Fibroblast of skin of abdomen (primary cell): ENCODE data around the gene BCL2A1.
"Not testable (repeated sequence)": the region's sequence is repeated elsewhere in the genome, so short reads cannot be mapped to it uniquely, and the experiment has no call there.

Experiments used
- DNase-seq: peaks from one replicate; pipeline ENCODE4 v3.0.0-alpha.2; 2013

The BCL2A1 gene

DNA sequence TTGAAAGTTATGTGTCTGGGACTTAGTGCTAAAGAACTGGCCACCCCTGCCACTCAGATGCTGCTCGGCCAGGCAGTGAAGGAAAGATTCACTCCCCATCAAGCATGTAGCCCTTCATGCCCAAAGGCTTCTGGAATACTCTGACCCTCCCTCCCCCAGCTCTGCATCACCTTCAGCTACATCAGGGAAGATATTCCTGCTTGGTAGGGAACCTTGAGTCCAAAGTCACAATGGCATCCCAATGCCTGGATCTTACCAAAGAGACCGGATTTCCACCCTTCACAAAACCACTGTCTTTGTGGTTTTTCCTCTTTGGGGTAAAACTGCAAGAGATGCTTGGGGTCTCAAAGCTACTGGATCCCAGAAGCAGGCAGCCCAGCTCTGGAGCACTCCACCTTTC is 18.2 kb upstream of the BCL2A1 start:
- no peak for DNase-seq

DNA sequence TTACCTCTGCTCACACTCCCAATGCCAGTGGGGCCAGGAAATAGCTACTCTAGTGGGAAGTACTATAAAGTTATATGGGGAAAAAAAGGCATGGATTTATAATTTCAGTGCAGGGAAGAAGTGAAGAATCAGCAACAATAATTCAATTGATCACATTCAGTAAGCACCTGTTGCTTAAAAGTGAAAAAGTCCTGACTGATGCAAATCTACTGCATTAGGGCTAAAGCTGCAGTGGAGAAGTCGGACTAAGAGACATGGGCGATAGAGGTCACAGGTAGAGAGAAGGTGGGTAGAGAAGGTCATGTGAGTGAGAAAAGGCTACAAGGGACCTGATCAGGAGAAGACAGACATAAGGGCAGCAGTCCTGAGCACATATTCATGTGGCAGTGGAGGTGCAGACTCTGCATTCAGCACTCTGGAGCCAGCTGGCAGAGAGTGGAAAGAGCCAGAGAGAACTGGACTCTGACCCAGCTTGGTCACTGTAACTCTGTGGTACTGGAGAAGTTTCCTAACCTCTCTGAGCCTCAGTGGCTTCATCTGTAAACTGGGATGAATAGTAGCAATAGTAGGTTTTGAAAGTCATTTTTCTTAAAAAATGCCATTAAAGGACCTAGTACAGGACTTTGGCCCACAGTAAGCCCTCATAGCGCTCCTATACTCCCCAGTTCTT is 17.6 kb upstream of the BCL2A1 start:
- no peak for DNase-seq

DNA sequence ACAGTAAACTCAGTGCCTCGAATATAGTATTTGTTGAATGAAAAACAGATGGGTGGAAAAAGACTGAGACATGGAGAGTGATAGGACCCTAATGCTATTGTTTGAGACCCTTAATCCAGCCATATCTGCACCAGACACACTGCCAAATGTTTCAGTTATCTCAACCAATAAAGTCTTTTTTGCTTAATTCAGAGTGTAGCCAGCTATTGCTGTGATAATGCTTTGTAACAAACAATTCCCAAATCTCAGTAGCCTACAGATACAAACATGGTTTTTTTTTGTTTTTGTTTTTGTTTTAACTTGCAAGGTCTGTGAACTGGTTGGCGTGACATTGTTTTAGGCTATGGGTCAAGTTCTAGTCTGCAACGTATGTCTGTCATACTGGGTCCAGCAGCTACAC is 17.0 kb upstream of the BCL2A1 start:
- no peak for DNase-seq

DNA sequence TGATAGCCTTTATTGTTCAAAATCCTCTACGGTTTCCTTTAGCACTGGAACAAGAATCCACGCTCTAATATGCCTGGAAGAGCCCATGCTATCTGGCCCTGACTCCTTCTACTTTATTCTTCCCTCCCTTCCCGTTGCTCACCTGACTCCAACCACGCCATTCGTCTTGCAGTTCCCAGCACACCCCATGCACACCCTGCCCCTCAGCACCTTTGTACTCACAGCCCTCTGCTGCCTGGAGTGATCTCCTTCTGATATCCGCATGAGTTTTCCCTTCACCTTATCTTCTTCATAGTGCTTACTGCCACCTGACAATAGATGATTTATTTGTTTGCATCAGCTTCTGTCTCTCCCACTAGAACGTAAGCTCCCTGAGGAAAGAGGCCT is 16.6 kb upstream of the BCL2A1 start:
- DNase-seq: no peak

DNA sequence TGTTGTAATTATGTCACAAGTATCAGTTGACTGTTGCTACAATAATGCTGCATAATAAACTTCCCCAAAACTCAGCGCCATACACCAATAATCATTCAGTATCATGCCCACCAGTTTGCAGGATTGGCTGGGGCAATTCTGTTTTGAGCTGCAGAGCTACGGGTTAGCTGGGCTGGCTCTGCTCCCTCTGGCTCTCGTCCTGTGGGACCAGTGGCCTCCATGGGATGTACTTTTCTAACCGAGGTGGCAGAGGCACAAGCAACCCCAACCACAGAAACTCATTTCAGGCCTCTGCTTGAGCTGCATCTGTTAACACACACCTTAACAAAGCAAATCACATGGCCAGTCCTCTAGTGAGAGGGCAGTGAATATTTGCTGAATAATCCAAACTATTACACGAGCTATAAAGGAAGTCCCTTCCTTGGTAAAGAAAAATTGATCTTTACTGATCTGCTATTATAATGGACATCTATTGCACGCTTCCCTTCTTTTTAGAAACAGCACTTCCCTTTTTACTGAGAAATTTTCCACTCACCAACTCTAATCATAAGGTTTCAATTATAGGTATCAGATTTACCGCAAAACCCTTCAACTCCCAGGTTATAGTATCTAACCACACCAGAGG is 10.9 kb upstream of the BCL2A1 start:
- no peak for DNase-seq

DNA sequence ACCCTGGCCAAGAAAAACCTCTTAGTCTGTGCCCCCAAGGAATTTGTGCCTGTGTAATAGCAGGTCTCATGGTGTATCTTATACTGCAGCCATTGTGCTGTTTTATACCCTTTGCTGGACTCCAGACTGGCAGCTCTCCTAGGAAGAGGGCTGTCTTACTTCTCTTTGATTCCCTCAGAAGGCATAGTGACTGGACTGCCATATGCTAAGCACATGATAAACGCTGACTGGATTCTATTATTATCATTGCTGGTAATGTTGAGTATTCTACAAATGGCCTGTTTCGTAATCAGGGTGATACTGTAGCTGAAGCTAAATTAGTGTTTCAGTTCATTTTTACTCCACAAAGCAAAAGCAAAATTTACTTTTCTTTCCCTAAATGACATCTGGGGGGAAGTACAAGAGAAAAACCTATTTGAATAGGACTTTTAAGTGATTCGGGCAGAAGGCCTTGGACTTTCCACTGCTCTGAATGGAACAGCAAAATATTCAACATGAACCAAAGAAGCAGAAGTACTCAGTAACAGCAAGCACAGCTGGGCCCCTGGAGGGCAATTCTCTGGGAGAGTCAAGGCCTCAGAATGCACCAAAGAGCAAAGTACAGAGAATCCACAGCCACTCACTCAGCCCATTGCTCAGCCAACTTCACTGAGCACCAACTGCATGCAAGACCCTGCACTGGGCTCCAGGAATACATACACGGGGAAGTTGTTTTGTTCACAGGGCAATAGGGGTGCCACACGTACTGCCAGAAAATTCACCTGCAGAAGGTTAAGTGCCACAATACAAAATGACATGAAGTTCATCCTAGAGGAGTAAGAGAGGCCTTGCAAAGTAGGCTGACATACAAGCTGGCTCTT is 7.9 kb upstream of the BCL2A1 start:
- peak; percentile 71 for DNase-seq

DNA sequence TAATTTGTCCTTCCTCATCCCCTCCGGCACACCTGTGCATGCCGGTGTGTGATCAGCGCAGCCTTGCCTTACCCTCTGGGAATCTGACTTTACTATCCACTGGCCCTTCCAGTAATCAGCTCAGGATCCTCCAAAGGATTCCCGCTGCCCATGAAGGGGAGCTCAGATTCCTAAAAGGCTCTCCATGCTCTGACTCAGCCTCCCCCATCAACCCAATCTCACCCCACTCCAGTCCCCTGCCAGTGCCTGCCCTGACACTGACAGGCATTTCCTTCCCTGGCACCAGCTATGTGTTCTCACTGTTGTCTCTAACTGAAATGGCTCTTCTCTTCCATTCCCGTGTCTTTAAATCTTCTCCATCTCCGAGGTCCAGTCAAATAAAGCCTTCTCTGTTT is 7.3 kb upstream of the BCL2A1 start:
- DNase-seq: no peak

DNA sequence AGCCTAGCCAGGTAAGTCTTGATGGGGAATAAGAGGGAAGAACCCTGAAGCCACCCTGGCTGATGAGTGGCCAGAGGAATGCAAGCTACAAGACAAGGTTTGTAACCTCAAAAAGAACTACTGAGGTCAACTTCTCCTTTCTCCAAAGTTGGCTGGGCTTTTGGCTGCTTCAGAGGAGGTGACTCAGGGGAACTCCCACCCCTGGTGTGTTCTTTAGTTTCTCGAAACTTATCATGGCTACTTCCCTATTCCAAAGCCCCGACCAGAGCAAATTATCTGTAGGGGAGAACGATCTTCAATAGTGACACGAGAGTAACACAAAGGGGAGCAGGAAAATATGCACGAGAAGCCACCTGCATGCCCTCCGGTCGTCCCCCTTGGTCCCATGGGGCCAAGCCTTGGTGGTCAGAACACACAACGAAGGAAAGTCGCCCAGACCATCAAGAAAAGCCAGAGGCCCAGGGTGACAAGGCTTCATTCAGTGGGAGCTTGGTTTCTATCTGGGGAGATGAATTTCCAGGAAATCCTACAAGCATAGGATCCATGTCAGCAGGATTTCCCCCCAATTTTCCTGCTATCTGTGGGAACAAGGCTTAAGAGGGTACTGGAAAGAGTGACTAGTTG is 6.5 kb upstream of the BCL2A1 start:
- no peak for DNase-seq

DNA sequence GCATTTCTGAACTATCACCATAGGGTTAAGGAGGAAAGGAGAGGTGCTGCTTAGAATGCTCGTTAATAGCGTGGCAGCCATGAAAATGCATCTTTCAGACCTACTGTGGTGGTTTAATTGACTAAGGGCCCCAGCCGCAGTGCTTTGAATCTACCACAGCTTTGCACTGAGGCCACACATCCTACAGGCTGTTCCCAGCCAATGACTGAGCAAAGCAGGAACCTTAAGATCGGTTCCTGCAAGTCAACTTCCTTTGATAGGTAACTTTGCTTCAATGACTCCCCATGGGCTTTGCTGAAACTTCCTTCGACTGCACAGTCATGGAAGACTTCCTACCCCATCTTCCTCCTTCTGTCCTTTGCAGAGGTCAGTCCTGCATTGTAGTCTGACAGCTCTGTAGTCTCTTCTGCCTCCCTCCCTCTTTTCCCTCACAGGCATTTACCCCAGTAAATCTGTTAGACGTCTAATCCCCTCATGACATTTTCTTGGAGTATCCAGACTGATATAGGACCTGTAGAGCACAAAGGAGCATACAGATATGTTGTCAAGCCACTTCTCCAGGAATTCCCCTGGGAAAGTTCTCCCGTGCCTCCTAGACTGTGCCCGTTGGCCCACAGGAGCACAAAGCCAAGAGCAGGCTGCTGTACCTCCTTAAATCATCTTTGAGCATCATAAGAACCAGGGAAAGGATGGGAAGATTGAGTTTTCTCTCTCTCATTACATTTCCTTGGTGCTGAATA is 2.6 kb upstream of the BCL2A1 start:
- DNase-seq: no peak

DNA sequence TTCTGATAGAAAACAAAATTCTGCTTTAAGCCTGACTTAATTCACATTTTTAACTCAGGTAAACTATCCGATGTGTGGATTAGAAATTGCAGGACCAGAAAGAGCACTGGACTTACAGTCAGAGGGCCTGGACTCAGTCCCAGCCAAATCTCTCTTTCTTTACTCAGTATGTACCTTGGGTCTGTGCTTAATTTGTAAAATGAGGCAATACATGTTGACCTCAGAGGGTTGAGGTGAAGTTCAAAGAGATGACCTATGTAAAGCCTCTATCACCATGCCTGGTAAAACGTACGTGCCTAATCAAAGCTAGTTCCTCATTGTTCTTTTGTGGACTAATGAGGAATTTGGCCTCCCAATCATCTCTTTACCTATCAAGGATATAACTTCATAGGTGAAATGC is 1.9 kb upstream of the BCL2A1 start:
- no peak for DNase-seq

DNA sequence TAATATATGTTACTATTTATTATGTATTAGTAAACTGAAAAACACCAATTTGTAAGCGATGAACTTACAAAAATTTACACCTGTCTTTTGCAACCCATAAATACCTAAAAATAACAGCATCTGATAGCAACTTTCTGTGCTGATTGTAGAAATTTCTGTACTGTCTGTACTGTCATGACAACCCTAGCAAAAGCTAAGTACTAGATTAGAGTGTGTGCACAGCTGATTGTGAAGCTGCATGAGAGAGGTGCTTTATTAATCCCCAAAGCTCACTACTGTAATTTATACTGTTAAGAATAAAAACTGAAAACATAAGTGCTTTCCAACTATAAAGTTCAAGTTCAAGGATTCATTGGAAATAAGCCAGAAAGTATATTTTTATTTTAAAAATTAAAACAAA is 815 bp downstream of the BCL2A1 start:
- DNase-seq: no peak

DNA sequence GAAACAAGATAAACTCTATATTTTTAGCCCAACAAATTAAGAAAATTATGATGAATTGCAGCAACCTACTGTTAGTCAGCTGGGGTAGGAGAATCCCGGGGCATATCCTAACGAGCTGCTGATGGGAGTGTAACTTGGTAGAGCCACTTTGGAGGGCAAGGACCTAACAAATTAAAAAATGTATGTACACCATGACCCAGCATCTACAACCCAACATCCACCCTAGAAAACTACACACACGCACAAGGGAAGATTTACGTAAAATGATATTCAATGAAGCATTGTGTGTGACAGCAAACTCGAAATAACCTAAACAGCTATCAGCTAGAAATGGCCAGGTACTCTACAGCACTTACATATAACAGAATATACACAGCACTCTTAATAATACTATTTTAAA is 1.9 kb downstream of the BCL2A1 start:
- no peak for DNase-seq

DNA sequence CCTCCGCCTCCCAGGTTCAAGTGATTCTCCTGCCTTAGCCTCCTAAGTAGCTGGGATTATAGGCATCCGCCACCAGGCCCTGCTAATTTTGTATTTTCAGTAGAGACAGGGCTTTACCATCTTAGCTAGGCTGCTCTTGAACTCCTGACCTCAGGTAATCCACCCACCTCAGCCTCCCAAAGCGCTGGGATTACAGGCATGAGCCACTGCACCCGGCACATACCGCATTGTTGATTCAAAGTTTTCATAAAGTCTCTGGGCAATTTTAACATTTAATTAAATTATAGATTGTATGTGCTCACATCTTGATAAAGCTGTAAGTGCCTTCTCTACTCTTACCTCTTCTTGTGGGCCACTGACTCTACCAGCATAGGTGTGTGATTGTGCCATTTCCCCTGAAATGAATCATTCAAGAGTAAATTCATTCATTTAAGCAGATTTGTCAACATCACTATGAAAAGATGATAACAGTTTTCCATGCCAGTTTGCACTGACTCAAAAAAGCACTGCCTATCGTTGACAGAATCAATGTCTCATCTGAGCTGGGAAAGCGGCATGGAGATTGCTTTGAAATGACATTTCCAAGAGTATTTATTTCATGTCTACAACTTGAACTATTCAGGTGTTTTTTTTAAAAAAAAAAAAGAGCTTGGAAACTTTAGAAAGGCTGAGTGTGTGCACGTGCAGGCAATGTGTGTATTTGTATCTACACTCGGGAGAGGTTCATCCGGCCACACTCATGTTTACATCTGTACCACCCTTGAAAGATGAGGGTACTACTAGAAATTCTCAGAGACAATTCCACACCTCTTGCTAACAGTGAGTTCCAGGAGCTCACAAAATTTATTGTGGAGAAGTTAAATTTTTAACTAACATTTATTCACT is 3.5 kb downstream of the BCL2A1 start:
- no peak for DNase-seq

DNA sequence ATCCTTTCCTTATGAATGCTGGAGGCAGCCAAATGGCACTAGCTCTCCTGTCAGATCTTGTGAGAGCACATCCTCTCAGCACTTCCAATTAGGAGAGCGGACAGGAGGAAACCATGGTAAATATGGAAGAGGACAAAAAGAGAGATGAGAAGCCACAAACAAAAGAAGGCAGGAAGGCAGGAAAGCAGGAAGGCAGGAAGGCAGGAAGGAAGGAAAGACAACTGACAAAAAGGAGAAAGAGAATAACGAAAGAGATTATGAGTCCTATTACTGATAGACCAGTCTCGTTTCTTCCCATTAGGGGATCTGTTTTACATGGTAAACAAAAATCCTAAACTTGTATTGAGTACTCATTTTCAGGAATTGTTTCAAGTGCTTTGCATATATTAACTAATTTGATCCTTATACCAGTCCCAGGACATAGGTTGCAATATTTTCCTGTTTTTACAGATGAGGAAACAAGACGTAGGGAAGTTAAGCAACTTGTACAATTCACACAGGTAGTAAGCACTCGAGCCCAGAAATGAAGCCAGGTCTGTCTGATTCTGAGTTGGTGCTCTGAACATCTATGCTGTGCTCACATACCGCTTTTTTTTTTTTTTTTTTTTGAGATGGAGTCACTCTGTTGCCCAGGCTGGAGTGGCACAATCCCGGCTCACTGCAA is 4.2 kb downstream of the BCL2A1 start:
- DNase-seq: no peak

DNA sequence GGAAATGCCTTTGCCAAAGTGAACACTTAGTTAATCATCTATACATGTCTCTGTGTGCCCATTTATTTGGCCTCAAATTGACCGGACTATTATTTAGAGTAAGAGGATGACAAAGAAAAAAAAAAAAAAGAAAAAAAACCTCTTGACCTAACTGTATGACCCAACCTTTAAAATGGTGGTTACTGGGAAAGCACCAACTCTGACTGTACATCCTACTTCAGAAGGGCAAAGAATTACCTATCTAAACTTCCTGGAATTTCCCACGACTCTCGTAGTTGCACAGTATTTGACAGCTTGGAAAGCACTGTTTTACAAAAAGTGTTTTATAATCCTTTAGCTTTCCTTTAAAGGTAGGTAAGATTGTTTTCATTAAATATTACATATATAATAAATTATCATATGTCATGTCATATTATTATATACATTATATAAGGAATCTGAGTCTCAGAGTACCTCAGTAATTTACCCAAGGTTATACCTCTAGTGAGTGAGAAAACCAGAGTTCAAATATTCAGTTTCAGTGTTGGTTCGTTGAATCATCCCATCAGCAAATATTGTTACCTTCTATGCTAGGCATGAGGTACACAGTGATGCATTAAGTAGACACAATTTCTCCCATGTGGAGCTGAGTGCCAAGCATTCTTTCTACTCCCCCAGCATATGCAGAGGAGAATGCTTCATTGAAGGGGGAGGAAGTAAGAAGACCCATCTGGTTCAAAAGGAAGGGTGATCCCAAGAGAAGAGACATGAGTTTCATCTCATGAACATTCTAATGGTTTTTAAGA is 5.0 kb downstream of the BCL2A1 start:
- peak; percentile 46 for DNase-seq

DNA sequence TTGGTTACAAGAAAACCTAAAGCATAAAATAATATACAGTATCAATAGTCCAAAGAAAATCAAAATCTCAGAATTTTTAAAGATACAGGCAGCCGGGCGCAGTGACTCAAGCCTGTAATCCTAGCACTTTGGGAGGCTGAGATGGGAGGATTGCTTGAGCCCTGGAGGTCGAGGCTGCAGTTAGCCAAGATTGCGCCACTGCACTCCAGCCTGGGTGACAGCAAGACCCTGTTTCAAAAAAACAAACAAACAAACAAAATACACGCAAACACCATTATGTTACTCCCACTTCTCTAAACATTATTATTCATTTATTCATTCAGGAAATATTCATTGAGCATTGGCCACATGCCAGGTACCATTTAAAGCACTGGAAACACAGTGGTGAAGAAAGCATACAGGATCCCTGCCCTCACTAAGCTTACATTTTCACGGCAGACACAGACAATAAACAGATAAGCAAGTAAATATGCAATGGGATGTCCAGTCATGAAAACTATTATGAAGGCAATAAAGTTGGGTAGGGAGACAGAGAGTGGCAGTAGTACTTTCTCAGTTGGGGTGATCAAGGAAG is 6.7 kb downstream of the BCL2A1 start:
- DNase-seq: no peak

DNA sequence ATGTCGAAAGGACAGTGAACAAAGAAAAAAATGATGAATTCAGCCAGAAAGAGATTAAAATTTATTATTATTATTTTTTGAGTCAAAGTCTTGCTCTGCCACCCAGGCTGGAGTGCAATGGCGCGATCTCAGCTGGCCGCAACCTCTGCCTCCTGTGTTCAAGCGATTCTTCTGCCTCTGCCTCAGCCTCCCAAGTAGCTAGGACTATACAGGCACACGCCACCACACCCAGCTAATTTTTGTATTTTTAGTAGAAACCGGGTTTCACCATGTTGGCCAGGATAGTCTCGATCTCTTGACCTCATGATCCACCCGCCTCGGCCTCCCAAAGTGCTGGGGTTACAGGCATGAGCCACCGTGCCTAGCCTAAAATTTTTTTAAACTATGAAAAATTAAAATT is 8.1 kb downstream of the BCL2A1 start:
- not testable (repeated sequence) for DNase-seq

DNA sequence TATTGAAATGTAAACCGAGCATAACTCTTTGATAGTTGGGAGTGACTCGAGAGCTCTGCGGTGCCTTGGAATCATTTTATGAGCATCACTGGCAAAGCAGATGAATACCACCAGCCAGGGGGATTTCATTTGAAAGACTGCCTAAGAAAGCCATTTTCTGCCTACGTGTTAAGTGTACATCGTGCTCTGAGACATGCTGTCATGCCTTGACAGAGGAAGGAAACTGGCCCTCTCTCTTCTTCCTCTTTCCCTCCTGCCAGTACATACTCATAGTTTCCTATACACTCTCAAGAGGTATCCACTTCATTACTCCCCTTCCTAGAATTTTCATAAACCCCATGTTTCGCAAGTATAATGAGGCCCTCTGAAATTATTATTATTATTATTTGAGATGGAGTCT is 8.8 kb downstream of the BCL2A1 start:
- no peak for DNase-seq

DNA sequence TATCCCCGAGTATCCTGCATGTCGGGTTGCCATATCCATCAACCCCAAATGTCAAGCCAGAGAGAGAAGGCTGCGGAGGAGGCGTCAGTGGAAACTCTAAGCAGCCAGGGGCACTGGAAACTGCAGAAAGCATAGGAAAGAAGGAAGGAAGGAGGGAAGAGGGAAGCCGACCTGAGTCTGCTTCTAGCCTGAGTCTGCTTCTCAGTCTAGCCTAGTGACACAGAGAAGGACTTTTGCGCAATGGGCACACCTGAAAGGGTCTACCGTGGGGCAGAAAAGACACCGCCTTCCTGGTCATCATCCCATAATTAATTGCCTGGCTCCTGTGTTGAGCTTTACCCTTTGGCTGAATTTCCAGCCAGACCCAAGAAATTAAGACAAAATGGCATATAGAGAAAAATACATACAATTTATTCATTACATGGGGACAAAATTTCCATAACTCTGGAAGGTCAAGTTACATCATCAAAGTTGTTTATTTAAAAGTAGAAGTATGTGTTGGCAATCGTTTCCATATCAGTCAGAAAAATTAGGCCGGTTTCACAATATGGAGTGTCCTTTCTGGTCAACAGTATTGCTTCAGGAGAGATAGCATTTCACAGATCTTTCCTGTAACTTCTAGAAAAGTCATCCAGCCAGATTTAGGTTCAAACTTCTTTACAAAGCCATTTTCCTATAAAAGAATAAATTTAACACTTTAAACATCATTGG is 10.3 kb downstream of the BCL2A1 start:
- no peak for DNase-seq
